ENCODE results near the gene CCDC188. TPM values are rescaled to one million over a fixed set of nuclear protein-coding genes. Genes with fewer than 3 reads are reported as not detected.

The CCDC188 gene
- total and polyA plus RNA-seq, 9 of the 15 experiments (the other 6 are each of a cell fraction or from before 2014, with no cell fraction given), result not detected

GRCh38 chr22:20176421-20177085 lies 25.7 kb upstream of the CCDC188 start (continued):
- TF ChIP-seq ARID3B (CRISPR knock-in tag; IDR thresholded peaks at IDR 0.05; ENCODE audit: borderline replicate concordance) (no peak), PURB (CRISPR knock-in tag; IDR thresholded peaks at IDR 0.05; ENCODE audit: low read depth) (no peak), ZC3H8 (IDR thresholded peaks at IDR 0.05) (no peak), TEAD4 (IDR thresholded peaks at IDR 0.05; ENCODE audit: low read length) (no peak), TEAD4 (CRISPR knock-in tag; IDR thresholded peaks at IDR 0.05; ENCODE audit: borderline replicate concordance) (no peak), RBM39 (optimal IDR thresholded peaks at IDR 0.05; ENCODE audit: low read depth, low read length) (no peak), FUS (optimal IDR thresholded peaks at IDR 0.05; ENCODE audit: low read depth, low read length) (no peak), HDGF (IDR thresholded peaks at IDR 0.05) (no peak), TAF1 (IDR thresholded peaks at IDR 0.05; ENCODE audit: control insufficient read depth, extremely low read depth, insufficient read depth, low read length, severe bottlenecking) (no peak), CREB5 (CRISPR knock-in tag; IDR thresholded peaks at IDR 0.05) (no peak), RBM34 (IDR thresholded peaks at IDR 0.05; ENCODE audit: borderline replicate concordance, insufficient read depth, low read length) (no peak), KHSRP (IDR thresholded peaks at IDR 0.05) (no peak), WHSC1 (IDR thresholded peaks at IDR 0.05; ENCODE audit: low read length) (no peak), IRF2 (CRISPR knock-in tag; IDR thresholded peaks at IDR 0.05) (0 out of 2 replicates have a peak, but pooled peaks have one; percentile 79), TRIM24 (IDR thresholded peaks at IDR 0.05) (no peak), CBFA2T3 (IDR thresholded peaks at IDR 0.05) (no peak), ZKSCAN1 (IDR thresholded peaks at IDR 0.05; ENCODE audit: low read depth, low read length) (no peak), SIRT6 (IDR thresholded peaks at IDR 0.05; ENCODE audit: low read depth, low read length) (no peak), GMEB1 (CRISPR knock-in tag; IDR thresholded peaks at IDR 0.05) (no peak)
- TF ChIP-seq, protein P1, sequence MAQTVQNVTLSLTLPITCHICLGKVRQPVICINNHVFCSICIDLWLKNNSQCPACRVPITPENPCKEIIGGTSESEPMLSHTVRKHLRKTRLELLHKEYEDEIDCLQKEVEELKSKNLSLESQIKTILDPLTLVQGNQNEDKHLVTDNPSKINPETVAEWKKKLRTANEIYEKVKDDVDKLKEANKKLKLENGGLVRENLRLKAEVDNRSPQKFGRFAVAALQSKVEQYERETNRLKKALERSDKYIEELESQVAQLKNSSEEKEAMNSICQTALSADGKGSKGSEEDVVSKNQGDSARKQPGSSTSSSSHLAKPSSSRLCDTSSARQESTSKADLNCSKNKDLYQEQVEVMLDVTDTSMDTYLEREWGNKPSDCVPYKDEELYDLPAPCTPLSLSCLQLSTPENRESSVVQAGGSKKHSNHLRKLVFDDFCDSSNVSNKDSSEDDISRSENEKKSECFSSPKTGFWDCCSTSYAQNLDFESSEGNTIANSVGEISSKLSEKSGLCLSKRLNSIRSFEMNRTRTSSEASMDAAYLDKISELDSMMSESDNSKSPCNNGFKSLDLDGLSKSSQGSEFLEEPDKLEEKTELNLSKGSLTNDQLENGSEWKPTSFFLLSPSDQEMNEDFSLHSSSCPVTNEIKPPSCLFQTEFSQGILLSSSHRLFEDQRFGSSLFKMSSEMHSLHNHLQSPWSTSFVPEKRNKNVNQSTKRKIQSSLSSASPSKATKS (CRISPR knock-in tag; IDR thresholded peaks at IDR 0.05), result no peak
- TF ChIP-seq, protein P2, sequence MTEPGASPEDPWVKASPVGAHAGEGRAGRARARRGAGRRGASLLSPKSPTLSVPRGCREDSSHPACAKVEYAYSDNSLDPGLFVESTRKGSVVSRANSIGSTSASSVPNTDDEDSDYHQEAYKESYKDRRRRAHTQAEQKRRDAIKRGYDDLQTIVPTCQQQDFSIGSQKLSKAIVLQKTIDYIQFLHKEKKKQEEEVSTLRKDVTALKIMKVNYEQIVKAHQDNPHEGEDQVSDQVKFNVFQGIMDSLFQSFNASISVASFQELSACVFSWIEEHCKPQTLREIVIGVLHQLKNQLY (CRISPR knock-in tag; conservative IDR thresholded peaks at IDR 0.05), result no peak
- TF ChIP-seq, protein P3, sequence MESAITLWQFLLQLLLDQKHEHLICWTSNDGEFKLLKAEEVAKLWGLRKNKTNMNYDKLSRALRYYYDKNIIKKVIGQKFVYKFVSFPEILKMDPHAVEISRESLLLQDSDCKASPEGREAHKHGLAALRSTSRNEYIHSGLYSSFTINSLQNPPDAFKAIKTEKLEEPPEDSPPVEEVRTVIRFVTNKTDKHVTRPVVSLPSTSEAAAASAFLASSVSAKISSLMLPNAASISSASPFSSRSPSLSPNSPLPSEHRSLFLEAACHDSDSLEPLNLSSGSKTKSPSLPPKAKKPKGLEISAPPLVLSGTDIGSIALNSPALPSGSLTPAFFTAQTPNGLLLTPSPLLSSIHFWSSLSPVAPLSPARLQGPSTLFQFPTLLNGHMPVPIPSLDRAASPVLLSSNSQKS (CRISPR knock-in tag; IDR thresholded peaks at IDR 0.05), result no peak
